Measurements from ENCODE around the gene HABP4.

GRCh38 chr9:96464426-96464825 is 14.5 kb downstream of the HABP4 start:
- TF ChIP-seq REST (IDR thresholded peaks at IDR 0.05; ENCODE audit: low read depth): no peak
- no peak for TF ChIP-seq SP1 (IDR thresholded peaks at IDR 0.05; ENCODE audit: low read depth)
- TF ChIP-seq POLR2A (IDR thresholded peaks at IDR 0.05; ENCODE audit: borderline replicate concordance, extremely low read depth, insufficient read depth, insufficient read length): no peak
- no peak for TF ChIP-seq CTCF (IDR thresholded peaks at IDR 0.05 in 2 of 3, conservative IDR thresholded peaks at IDR 0.05 in 1 of 3; ENCODE audit: borderline replicate concordance in 1 of 3, insufficient read depth in 1 of 3, low read depth in 2 of 3, low read length in 2 of 3)
- TF ChIP-seq CBX3 (IDR thresholded peaks at IDR 0.05; ENCODE audit: low read depth): no peak
- TF ChIP-seq FOSL1 (IDR thresholded peaks at IDR 0.05; ENCODE audit: low read depth): no peak

Measured in HCT116 (cell line).